Nucleus accumbens (tissue), 56 donors: ENCODE measurements around the gene METTL6.
"Not testable (repeated sequence)": the region's sequence is repeated elsewhere in the genome, so short reads cannot be mapped to it uniquely, and the experiment has no call there.

Experiments used
- DNase-seq, 56 donors: peaks; one replicate each; lab custom pipeline; 2025; lab: John Stamatoyannopoulos, UW

METTL6 gene

DNA sequence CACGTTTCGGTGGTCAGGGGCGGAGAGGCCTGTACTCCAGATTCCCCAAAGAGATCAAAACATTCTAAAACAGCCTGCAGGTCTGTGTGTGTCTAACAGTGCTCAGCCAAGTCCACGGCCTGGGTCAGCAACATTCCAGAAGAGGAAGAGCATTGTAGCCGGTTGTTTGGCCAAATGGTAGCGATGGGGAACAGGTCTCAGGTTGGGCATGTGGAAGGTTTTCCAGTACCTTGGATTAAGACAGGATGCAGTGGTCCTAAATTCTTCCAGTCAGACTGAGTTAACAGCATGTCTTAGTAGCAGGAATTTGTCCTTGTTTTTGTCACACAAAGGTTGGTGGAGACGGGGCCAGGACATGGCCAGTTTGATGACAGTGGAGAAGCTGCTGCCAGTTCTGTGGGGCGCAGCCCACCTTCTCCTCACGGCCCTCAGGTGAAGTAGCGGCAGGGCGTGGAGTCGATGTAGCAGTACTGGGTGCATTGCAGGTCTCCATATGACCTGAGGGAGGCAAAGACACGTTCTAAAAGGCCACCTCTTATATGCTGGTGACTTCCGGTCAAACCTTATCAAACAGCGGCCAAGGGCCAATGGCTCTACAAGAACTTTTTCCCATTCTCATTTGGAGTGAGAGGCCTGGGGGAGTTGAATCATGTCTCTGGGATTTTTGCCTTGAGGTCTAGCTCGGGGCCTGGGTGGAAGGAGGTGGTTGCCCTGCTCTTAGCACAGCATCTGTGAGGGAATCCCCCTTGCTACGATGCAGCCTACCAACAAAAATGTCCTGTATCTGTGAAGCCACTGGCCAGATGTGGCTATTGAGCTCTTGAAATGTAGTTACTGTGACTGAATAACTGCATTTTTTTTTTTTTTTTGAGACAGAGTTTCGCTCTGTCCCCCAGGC is 24.1 kb upstream of the METTL6 start:
- DNase-seq, result no peak

DNA sequence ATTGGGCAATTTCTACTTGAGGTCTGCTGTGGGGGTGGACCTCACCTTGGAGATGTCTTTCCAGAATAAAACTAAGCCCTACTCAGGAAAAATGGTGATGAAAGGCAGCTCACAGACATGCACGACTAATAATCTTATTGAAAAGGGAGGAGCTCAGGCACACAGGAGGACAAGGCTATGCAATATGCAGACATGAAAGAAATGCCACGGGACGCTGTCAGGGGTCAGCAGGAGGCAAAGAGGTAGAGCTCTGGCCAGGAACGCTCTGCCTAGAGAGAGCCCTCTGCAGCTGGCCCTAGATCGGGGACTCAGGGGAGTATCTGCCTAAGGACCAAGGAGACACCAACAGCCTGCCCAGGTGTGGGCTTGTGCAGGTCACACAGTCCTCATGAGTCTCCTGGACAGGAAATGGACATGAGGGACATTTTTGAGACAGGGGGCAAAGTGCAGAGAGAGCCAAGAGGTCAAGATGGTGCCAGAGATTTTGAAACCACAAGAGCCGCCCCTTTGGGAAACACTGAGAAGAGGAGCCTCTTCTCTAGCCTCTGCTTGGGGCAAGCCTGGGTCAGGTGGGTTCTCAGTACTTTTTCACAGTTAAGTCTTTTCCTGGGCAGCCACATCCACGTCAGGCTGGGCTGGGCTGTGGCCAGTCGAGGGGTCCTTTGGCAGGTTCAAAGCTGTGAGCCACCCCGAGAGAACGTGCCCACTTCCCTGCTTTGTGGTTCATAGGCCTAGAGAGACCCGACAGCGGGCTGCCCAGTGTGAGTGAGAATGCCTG is 23.3 kb upstream of the METTL6 start:
- DNase-seq, result no peak

DNA sequence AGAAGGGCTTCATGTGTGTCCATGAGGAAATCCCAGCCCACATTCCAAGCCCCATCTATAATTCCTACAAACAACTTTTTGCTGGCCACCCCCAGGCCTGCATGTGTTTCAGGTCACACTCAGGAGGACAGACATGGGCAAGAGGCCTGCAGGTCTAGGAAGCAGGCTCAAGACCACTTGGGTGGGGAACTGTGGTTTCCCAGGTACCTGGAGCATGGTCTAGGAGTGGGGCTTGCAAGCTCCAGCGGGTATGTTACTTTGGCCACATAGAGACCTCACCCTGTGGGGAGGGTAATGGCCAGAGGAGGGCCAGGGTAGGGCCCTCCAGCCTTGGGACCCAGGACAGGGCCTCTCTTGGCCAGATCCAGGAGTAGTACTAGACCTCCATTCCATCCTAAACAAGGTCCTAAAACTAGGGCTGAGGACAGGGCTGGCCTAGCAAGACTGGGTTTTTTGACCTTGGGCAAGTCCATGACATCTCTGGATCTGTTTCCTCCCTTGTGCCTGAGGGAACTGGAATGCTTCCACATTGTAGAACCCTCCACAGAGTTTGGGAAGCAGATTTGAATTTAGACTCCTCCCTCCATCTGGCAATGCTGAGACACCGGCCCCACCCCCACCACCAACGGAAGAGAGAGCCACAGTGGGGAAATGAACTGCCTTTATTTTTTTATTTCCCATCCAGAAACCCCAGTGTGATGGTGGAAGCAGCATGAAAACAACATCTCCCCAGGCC is 22.3 kb upstream of the METTL6 start:
- DNase-seq, result no peak

DNA sequence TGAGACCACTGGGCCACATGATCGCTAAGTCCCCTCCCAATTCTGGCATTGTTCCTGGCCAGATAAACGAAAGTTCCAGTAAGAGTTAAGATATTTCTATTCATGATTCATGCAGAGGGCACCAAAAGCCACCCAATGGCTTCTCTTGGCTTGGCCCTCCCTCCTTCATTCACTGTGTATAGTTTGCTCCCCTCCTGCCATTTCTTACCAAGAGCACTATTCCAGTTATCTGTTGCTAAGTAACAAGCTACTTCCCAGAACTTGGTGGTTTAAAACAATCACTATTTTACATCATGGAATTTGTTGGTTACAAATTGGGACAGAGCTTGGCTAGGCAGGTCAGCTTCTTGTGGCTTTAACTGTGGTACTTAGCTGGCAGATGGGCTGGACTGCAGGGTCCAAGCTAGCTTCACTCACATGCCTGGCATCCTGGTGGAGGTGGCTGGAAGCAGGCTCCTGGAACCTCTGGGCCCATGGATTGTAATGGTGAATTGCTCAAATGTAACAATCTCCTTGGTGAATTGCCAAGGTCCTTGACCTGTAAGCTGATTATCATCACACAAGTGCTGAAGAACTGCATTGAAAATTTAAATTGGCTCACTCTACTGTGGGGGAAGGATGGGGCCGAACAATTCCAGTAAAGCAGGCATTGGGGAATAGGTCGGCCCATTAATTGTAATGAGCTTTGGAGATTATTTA is 16.6 kb upstream of the METTL6 start:
- DNase-seq, result no peak

DNA sequence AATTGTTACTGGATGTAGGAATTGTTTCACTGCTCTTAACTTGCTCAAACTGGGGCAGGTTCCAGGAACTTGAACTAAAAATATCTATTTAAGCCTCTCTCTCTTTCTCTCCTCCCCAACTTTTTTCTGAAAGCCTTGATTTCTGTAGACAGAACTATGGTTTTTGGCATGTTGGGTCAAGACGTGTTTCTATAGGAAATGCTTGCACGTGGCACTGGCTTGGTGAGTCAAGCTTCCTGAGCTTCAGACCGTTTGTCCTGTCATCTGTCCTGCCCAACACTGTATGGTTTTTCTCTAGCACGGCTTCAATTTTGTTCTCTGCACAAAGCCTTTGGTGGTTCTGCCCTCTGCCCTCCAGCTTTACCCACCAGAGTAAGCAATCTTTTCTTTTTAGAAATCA is 13.5 kb upstream of the METTL6 start:
- DNase-seq, result no peak

DNA sequence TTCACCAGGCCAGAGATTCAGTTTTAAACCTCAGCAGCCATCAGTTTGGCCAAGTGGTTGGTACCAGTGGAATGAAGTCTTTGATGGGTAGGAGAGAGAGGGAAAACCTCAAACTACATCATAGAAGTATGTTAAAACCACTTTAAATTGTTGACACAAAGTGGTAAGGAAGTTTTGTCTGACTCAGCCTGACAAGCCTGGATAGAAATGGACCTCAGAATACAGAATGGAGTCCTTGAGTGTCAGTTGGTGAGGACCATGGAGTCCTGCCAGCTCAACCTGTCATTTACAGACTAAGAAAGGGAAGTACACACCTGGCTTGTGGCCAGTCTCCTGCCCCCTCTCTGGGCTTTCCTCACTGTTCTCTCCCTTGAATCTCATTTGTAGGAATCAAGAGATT is 12.1 kb upstream of the METTL6 start:
- no peak for DNase-seq

DNA sequence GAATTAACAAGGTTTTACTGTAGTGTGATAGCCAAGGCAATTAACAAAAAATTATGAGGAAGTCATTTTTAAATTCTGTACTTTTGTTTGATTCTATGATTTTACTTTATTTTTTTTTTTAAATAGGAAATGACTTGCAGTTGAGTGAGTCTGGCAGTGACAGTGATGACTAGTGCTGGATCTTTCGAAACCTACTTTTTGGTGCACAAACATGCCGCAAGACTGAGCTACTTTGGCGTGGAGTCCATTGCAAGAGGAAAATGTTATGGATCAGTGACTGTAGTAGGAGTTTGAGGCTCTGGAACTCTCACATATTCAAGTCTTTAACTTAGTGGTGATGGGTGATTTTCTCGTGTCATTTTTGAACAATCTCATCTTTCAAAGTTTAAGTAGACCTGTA is 11.6 kb upstream of the METTL6 start:
- no peak for DNase-seq

DNA sequence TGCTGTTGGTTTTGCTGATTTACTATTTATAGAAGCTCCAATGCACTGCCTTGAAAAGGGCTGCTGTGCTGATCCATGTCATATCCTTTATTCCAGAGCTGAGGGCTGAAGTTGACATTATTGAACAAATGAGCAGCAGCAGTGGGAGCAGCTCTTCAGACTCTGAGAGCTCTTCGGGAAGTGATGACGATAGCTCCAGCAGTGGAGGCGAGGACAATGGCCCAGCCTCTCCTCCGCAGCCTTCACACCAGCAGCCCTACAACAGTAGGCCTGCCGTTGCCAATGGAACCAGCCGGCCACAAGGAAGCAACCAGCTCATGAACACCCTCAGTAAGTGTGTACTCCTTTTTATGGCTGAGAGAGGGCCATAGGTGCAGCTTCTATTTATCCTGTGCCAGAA is 8.9 kb upstream of the METTL6 start:
- peak in 21 of 56 donors; percentile 4 to 55 (median 16) for DNase-seq

DNA sequence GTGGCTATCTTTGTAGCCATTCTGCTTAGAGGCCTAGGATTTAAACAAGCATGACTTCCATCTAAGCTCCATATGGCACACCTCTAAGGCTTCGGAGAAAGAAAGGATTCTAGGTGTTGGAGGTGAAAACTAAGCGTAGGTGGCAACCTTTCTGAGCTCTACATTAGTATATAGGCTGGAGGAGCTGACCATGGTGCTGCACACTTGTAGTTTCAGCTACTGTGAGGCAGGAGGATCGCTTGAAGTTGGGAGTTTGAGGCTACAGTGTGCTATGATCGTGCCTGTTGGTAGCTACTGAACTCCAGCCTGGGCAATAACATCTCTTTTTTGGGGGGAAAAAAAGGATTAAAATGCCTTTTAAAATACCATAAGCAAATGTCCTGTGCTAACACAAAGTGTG is 7.4 kb upstream of the METTL6 start:
- DNase-seq, result no peak

DNA sequence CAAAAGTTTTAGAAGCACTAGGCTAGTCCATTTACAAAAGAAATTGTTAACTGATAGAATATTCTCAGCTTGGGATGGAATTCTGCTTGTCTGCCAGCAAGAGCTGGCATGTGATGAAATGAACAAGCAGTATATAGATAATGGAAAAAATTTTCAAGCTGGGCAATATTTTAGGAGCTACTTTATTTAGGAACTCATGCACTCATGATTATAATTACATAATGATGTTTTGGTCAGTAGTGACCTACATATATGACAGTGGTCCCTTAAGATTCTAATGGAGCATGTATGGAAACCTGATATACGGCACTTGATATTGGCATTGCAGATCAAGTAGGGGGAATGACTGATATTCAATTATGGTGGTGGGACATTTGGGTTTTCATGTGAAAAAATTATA is 6.2 kb upstream of the METTL6 start:
- no peak for DNase-seq

DNA sequence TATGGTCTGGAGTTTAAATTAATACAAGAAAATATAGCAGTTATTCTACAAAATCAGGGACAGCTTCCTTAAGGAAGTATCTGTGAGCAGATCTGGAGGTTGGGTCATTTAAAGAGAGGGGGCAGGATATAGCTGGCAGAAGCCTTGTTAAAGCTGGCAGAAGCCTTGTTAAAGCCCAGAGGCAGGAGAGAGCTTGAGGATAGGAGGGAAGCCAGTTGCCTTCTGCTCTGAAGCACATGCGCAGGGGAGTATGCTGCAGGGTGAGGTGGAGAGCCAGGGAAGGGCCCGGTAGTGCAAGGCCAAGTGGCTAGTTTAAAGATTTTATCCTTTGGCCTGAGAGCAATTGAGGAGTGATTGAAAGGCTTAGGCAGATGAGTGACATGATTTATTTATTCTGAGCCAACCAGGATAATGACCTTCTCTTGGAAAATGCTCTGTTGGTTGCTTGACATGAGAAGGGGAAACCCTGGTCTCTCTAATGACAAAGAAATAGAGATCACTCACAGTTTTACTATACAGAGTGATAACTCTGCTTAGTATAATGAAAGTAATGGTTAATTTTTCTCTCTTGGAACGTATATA is 4.0 kb upstream of the METTL6 start:
- no peak for DNase-seq

DNA sequence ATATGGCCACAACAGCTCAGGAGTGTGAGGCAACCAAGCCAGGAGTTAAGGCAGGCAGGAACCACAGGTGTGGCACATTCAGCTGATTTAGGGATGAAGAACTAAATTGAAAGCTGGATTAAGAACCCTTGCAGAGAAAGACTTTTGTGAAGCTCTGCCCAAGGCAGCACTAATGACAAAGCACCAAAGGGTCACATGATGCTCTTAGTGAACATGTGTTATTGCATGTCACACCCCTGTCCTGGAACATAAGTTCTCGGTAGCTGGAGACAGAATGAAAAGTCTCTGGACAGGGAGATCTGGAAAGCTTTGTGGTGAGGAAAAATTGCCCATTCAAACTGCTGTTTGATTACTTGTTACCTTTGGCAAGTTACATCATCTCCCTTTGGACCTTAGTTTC is 3.3 kb upstream of the METTL6 start:
- no peak for DNase-seq

DNA sequence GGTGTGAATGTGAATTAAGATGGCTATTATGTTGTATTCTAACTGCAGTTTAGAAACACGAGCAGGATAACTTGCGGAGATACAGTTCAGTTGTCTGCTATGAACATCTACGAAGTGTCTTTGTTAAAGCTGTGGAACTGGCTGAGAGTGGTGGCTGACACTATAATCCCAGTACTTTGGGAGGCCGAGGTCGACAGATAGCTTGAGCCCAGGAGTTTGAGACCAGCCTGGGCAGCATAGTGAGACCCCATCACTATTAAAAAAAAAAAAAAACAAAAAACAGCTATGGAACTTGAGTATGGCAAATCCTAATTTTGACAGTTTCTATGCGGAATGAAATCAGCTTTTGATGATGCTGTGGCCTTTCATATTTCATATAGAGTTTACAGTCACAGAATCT is 1.7 kb upstream of the METTL6 start:
- DNase-seq, result no peak

DNA sequence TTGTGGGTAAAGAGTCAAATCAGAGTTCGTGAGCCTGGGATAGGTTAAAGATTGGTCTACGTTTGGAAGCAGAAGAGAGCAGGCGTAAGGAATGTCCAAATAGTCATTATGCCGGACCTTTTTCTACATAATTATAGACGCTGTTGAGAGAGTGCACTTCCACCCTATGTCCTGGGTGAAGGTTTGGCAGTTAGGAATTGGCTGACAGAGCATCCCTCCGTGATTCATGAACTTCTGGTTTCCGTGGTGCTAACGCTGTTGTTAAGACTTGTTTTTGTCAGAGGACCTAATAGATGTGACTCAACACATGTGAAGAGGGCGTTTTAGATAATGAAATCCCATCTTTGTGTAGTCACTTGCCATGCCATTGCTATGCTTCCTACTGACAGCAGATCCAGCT is 1.2 kb upstream of the METTL6 start:
- DNase-seq, result peak in 3 of 56 donors; percentile 8 to 40 (median 25)

DNA sequence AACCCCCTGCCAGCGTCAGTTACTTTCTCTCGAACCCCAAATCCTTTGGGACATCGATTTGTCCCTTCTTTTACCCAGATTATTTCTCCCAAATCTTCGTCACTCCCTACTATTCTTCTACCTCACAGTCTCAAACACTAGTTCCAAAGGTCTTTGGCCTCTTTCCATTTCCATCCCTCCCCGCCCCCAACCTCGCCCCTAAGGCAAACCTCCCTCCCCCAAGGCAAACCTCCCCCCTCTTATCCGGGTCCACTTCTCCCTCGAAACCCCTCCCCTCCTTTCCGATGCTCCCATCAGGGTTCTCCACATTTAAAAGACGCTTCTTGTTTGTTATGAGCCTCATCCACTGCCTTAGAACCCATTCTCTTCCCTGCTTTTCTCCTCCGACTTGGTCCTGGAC is 637 bp upstream of the METTL6 start:
- no peak for DNase-seq

DNA sequence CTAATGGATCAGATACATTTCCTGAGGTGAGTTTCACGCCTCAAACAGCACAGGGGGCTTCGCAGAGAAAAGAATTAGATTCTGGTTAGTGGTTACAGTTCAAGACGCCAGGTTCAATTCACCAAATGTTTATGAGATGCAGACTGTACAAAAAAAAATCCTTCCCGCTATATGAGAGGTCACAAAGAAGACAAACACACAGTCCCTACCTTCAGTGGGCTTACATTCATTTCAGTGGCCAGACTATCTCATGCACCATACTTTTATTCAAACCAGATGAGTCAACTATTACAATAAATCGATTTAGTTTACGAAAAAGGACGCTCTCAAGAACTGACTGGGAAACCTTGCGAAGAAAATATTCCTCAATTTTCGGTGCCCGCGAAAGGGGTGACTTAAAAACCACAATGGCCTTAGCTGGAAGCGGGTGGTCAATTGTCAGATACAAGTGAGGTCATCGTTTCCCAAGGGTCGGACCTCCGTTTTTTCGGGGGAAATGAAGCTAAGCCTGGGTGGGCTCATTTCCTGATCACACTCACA is 695 bp downstream of the METTL6 start:
- DNase-seq, result no peak

DNA sequence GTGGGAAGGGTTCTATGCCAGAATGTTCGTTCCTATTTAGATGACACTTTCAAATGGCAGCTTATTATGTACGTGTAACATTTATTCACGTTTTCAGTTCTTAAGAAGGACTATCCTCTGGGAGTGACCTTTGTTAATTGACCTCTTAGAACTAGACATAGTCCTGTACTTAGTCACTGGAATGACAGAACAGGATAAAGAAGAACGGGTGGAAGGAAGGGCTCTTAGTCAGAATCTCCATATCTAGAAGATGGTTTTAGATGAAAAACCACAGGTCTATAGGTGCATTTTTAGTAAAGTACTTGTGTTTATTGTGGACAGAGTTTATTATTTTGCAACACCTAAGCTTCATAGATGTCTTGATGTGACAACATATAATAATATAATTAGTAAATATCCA is 6.5 kb downstream of the METTL6 start:
- DNase-seq, result no peak

DNA sequence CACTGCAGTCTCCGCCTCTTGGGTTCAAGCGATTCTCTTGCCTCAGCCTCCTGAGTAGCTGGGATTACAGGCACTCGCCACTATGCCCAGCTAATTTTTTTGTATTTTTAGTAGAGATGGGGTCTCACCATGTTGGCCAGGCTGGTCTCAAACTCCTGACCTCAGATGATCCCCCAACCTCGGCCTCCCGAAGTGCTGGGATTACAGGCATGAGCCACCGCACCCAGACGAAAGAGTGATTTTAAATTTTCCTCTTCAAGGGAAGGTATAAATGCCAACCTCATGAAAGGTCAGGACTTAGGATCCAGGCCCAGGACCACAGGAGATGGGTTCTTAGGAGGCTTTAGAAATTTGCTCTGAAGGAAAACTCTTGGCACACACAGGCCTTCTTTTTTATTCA is 16.4 kb downstream of the METTL6 start:
- not testable (repeated sequence) for DNase-seq

DNA sequence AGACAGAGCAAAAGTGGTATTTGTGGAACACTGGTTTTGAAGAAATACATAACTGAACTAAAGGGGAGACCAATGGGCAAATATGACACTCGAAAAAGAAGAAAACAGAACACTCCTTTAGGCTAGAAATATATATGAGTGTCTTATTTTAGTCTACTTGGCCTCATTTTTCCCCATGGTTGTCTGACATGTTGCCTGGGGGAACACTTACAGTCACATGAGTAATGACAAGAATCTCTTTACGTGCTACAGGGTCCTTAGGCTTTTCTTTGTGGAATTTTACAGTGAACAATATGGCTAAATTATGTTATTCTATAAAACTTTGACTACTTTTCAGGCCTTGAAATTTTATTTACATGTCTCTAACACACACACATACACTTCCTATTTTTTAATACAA is 17.6 kb downstream of the METTL6 start:
- no peak for DNase-seq

DNA sequence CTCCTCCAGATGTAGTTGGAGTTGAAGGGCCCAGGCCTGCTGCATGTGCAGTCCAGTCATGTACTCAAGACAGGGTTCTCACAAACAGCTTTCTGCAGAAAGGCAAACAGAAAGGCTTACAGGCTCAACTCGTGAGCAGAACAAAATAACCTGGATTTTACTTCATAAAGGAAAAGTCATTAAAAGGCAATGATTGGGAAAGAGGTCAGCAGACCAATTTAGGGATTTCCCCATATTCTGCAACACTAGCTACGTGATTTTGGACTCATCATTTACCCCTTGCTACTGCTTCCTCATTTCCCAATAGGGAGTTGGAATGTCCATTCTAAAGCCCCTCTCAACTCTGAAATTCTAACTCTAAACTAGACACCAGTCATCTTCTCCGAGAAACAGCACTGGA is 18.1 kb downstream of the METTL6 start:
- DNase-seq, result no peak
